ENCODE data around the gene KSR2.

The KSR2 gene

DNA sequence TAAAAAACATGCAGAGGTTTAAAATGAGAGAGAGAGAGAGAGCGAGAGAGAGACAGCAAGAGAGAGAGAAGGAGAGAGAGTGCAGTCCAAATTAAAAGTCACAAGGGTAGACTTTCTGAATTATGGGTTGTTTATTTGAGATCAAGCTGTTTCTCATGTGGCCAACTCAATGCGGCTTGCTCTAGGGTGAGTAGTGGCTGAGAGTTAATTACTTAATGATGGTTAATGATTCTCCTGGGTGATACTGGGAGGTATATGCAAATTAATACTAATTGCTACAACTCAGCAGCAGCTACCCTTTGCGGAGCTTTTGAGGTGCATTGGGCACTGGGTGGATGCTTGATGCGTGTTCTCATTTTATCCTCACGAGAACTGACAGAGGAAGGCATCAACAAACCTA is 485.3 kb downstream of the KSR2 start:
- DNase-seq (ENCODE audit: low spot score) = no peak
- TF ChIP-seq, protein P1, sequence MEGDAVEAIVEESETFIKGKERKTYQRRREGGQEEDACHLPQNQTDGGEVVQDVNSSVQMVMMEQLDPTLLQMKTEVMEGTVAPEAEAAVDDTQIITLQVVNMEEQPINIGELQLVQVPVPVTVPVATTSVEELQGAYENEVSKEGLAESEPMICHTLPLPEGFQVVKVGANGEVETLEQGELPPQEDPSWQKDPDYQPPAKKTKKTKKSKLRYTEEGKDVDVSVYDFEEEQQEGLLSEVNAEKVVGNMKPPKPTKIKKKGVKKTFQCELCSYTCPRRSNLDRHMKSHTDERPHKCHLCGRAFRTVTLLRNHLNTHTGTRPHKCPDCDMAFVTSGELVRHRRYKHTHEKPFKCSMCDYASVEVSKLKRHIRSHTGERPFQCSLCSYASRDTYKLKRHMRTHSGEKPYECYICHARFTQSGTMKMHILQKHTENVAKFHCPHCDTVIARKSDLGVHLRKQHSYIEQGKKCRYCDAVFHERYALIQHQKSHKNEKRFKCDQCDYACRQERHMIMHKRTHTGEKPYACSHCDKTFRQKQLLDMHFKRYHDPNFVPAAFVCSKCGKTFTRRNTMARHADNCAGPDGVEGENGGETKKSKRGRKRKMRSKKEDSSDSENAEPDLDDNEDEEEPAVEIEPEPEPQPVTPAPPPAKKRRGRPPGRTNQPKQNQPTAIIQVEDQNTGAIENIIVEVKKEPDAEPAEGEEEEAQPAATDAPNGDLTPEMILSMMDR (conservative IDR thresholded peaks at IDR 0.05; ENCODE audit: low read depth) = no peak
- no peak overlapping the region for H3K27ac ChIP-seq
- ChIA-PET CTCF (no interaction called here), POLR2A (ENCODE audit: low non-redundant PET) (no interaction called here)

GRCh38 chr12:117481470-117481869 is 487.3 kb downstream of the KSR2 start:
- no peak for DNase-seq (ENCODE audit: low spot score)
- TF ChIP-seq, protein P1 (conservative IDR thresholded peaks at IDR 0.05; ENCODE audit: low read depth) = no peak
- ChIA-PET POLR2A (ENCODE audit: low non-redundant PET) (no interaction called here), CTCF (no interaction called here)
- H3K27ac ChIP-seq = no peak overlapping the region

DNA sequence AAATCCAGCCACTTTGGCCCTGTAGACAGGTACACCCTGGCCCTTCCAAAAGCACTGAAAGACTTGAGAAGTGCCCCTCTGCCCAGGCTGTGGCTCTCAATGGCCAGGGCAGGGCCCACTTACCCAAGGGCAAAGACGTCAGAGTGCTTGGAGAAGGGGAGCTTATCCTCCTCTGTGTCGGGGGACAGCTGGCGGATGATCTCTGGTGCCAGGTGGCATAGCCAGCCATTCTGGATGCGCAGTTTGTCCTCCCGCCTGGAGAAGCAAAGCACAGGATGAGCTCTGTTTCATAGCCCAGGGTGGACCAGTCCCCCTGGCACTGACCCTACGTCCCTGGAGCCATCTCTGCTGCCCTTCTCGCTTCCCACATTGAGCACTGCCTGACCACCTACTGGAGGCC is 492.4 kb downstream of the KSR2 start:
- ChIA-PET CTCF (no interaction called here), POLR2A (ENCODE audit: low non-redundant PET) (no interaction called here)
- H3K27ac ChIP-seq = no peak overlapping the region
- TF ChIP-seq, protein P1 (conservative IDR thresholded peaks at IDR 0.05; ENCODE audit: low read depth) = no peak
- DNase-seq (ENCODE audit: low spot score) = no peak

- DNase-seq (ENCODE audit: low spot score) = no peak
- H3K27ac ChIP-seq = no peak overlapping the region
- CTCF ChIA-PET = interaction anchor here (0.6 kb wide), 1 partner anchor 204 kb away, joined by 5 read pairs; no protein-coding TSS in a partner anchor
- TF ChIP-seq, protein P1 (conservative IDR thresholded peaks at IDR 0.05; ENCODE audit: low read depth) = no peak
- POLR2A ChIA-PET (ENCODE audit: low non-redundant PET) = no interaction called here
Observed at GRCh38 chr12:117473856-117474255, 494.9 kb downstream of the KSR2 start.

DNA sequence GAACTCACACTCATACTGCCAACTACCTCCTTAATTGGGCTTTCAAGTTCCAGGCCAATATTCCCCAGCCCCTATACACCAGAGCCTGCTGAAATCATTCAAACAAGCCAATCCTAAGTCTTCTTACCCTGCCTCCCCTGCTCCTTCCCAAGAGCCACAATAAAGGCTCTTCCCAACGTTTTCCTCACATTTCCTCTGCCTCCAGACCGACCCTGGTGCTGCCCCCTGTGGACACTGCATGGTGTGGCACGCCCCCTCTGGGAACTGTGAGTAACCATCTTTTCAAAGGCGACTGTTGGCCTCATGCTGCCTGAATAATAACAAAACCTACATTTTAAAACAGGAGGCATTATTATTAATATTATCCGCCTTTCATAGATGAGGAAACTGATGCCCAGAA is 495.8 kb downstream of the KSR2 start:
- POLR2A ChIA-PET (ENCODE audit: low non-redundant PET) = no interaction called here
- DNase-seq (ENCODE audit: low spot score) = no peak
- TF ChIP-seq, protein P1 (conservative IDR thresholded peaks at IDR 0.05; ENCODE audit: low read depth) = no peak
- CTCF ChIA-PET = no interaction called here
- H3K27ac ChIP-seq = no peak overlapping the region

DNA sequence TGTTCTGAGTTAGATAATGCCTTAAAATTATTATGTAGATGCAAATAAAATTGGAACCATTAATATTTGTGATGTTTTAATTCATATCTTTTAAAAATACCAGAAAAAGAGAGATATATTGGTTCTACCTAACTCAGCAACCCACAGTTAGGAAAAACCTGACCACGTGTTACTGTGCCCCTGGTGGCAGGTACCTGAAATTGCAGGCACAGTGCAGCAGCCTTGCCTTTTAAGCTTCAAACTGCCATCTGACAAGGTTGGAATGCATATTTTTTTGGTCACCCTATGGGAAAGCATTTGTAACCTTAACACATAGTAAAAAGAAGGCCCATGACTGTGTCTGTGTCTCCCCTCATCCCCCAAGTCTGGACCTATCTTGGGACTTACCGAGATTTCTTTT is 498.0 kb downstream of the KSR2 start:
- TF ChIP-seq, protein P1 (conservative IDR thresholded peaks at IDR 0.05; ENCODE audit: low read depth) = no peak
- H3K27ac ChIP-seq = no peak overlapping the region
- POLR2A ChIA-PET (ENCODE audit: low non-redundant PET) = no interaction called here
- no peak for DNase-seq (ENCODE audit: low spot score)
- CTCF ChIA-PET = interaction anchor here (0.6 kb wide), 1 partner anchor 371 kb away, joined by 3 read pairs; no protein-coding TSS in a partner anchor

Measured in RWPE1 (cell line).